Fibroblast of mammary gland (primary cell): ENCODE measurements around the gene YTHDF2.
A peak's percentile ranks its signal among the peaks of the same experiment; 100 is the strongest.
"Not testable (repeated sequence)": the region's sequence is repeated elsewhere in the genome, so short reads cannot be mapped to it uniquely, and the experiment has no call there.

Experiments used
- DNase-seq: peaks from one replicate; pipeline ENCODE4 v3.0.0-alpha.2; 2010; ENCODE audit warnings: low read depth
- H3K4me3 ChIP-seq: 2 replicates; pipeline ENCODE4 v1.5.1; 2011; ENCODE audit warnings: low read depth, mild to moderate bottlenecking, low read length, moderate library complexity; ENCODE audit not compliant: control insufficient read depth
- TF ChIP-seq, protein P1 (sequence below): conservative IDR thresholded peaks from 2 replicates; pipeline ENCODE4 v1.5.1; 2011; ENCODE audit warnings: low read depth, low read length, inconsistent platforms; ENCODE audit not compliant: control insufficient read depth, insufficient read depth

The YTHDF2 gene

DNA sequence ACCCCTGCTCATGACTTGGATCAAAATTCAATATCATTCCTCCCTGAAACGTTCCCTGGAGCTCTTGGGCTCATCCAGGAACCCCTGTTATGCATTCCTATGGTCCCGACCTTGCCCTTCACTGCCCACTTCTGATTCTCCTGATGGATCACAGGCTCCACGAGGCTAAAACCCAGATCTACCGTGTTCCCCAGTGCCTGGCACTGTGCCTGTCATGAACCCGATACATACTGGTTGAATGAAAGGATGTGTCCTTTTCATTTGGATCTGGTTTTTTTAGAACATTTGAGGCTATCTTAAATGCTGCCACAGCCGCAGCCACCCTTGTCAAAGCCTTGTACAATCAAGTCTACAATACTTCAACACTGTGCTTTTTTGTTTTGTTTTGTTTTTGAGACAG is 53.1 kb downstream of the YTHDF2 start:
- H3K4me3 ChIP-seq: no peak overlapping the region
- DNase-seq: no peak
- TF ChIP-seq, protein P1, sequence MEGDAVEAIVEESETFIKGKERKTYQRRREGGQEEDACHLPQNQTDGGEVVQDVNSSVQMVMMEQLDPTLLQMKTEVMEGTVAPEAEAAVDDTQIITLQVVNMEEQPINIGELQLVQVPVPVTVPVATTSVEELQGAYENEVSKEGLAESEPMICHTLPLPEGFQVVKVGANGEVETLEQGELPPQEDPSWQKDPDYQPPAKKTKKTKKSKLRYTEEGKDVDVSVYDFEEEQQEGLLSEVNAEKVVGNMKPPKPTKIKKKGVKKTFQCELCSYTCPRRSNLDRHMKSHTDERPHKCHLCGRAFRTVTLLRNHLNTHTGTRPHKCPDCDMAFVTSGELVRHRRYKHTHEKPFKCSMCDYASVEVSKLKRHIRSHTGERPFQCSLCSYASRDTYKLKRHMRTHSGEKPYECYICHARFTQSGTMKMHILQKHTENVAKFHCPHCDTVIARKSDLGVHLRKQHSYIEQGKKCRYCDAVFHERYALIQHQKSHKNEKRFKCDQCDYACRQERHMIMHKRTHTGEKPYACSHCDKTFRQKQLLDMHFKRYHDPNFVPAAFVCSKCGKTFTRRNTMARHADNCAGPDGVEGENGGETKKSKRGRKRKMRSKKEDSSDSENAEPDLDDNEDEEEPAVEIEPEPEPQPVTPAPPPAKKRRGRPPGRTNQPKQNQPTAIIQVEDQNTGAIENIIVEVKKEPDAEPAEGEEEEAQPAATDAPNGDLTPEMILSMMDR: no peak

DNA sequence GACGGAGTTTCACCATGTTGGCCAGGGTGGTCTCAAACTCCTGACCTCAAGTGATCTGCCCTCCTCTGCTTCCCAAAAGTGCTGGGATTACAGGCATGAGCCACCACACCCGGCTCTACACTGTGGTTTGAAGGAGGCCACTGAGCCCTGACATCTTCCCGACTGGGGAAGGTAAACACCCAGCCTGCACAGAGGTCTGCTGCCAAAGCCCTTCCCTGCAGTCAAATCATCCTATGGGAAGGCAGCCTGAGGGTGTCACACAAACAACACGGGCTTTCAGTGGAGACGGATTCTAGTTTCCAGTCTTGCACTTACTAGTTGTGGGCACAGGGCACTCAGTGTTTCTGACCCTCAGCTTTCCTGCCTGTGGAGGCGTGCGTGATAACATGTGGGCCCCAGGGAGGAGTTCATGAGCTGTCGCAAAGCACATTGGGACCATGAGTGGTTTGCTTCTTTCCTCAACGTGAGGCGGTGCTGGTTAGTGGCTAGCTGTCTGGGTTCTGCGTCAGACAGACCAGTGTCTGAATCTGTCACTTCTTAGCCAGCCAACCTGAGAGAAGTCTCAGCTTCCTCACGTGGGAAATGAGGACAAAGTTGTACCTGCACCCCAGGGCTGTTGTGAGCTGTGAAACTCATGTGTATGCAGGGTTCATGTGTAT is 53.8 kb downstream of the YTHDF2 start:
- TF ChIP-seq, protein P1: no peak
- DNase-seq: peak; percentile 5

DNA sequence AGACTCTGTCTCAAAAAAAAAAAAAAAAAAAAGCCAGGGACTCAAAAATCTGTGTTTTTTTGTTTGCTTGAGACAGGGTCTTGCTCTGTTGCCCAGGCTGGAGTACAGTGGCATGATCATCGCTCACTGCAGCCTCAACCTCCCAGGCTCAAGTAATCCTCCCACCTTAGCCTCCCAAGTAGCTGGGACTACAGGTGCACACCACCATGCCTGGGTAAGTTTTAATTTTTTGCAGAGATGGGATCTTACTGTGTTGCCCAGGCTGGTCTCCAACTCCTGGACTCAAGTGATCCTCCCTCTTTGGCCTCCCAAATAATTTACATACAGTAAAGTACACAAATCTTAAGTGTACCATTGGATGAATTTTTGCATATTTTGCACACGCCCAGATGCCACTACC is 55.2 kb downstream of the YTHDF2 start:
- H3K4me3 ChIP-seq: not testable (repeated sequence)

More for the DNA sequence above, 53.8 kb downstream of the YTHDF2 start:
- no peak overlapping the region for H3K4me3 ChIP-seq

DNA sequence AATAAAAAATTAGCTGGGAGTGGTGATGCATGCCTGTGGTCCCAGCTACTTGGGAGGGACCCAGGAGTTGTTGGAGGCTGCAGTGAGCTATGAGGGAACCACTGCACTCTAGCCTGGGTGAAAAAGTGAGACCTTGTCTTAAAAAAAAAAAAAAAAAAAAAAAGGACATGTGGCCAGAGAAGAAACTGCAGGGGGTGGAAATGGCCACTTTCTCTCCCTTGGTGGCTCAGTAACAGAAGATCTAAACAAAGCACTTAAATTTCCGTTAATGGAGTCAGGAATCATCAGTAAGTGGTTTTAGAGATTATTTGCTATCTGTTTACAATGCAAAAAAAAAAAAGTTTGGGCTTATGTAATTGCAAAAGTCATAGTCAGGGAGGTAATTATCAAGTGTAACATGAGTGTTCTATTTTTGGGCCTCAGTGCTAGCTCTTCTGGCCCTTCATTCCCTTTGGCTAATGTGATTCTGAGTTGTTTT is 55.9 kb downstream of the YTHDF2 start:
- no peak for DNase-seq
- no peak overlapping the region for H3K4me3 ChIP-seq
- TF ChIP-seq, protein P1: peak; percentile 7

More for the DNA sequence above, 55.2 kb downstream of the YTHDF2 start:
- not testable (repeated sequence) for DNase-seq

DNA sequence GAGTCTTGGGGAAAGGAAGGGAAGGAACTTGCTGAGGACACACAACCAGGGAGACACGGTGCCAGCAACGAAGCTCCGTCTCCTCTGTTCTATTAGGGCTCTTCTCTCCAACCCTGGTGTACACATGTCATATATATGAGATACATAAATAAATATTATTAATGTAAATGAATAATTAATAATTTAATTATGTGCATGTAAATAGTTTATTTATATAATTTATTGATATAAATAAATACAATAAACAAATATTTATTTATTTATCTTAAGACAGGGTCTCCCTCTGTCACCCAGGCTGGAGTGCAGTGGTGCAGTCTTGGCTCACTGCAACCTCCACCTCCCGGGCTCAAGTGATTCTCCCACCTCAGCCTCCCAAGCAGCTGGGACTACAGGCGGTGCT is 57.8 kb downstream of the YTHDF2 start:
- H3K4me3 ChIP-seq, DNase-seq: not testable (repeated sequence)

DNA sequence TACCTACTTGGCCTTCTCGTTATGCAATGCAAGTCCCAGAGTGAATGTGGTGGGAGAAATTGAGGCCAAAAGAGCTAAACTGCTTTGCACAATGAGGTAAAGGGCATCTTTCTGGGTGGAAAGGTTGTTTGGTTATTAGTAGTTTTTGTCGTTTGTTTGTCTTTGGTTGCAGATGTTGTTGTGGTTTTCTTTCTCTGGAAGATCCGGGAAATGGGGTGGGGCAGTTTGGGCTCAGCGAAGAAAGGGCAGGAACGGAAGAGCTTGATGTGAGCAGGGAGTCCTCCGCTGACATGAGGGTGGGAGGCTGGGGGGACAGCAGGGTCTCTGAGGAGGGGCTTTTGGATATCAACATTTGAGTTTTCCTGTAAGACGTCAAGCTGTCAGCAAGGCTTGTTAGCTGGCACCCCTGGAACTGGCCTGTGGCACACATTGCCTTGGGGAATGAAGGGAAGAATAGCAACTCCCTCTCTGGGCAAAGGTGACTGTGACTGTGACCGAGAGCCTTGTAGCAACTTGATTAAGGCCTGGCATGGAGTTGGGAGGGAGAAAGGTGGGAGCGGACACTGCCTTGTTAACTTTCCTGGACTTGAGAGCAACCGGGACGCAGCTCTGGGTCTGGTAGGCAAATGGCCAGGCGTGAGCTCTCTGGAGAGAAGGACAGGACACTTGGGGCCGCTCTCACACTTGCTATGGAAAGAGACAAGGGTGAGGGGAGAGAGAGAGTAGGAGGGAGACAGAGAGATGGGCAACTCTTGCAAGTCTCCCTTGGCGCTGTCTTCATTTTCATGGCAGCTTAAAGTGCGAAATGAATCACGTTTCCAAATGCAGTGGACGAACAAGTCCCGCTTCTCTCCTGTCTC is 59.8 kb downstream of the YTHDF2 start:
- no peak overlapping the region for H3K4me3 ChIP-seq
- no peak for DNase-seq
- TF ChIP-seq, protein P1: no peak

DNA sequence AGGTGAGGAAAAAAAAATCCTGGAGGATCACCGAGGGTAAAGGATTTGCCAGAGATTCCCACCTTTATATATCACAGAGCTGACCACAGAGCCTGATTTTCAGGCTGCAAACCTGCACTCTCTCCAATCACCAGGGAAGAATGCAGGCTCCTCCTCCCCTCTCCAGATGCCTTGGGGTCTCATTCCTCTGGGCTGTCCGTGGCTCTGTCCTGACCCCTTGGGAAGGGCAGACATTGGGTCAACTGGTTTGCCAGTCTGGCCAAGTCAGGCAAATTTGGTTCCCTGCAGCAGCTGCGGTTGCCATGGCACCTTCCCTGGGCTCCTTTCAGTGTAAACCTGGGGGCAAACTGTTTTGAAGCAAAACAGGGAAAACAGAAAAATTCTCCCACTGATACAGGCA is 63.6 kb downstream of the YTHDF2 start:
- no peak for DNase-seq
- H3K4me3 ChIP-seq: no peak overlapping the region

More for the DNA sequence above, 63.6 kb downstream of the YTHDF2 start:
- TF ChIP-seq, protein P1: no peak
